Stimulated activated CD4-positive, alpha-beta T cell treated with anti-CD3 and anti-CD28 coated beads, TNF-alpha, amount 100 ng/mL, for 1 hour (primary cell): ENCODE results near the gene CNKSR3.
A peak's percentile ranks its signal among the peaks of the same experiment; 100 is the strongest.
"Not testable (repeated sequence)": the region's sequence is repeated elsewhere in the genome, so short reads cannot be mapped to it uniquely, and the experiment has no call there.

ENCODE experiments used
- DNase-seq, 3 donors: peaks; one replicate each; pipeline ENCODE4 v3.0.0-alpha.2; 2020; ENCODE audit warnings: low read depth in 3 of 3, low spot score in 1 of 3

CNKSR3 gene

GRCh38 chr6:154510144-154510905 is at the start of gene CNKSR3:
Gene CNKSR3 (minus strand): TSS chr6:154510685. CDS start chr6:154510114, 571 bp downstream.
- DNase-seq, result peak in 1 of 3 donors; percentile 2

GRCh38 chr6:154558984-154559383 is 48.5 kb upstream of the CNKSR3 start:
- no peak for DNase-seq

GRCh38 chr6:154558513-154558912 is 48.0 kb upstream of the CNKSR3 start:
- no peak for DNase-seq

GRCh38 chr6:154555073-154555677 is 44.7 kb upstream of the CNKSR3 start:
- DNase-seq, result no peak

GRCh38 chr6:154554491-154554890 is 44.0 kb upstream of the CNKSR3 start:
- DNase-seq, result no peak

- no peak for DNase-seq
Measured at GRCh38 chr6:154550779-154551178, 40.3 kb upstream of the CNKSR3 start.

- no peak for DNase-seq
Measured at GRCh38 chr6:154549179-154549578, 38.7 kb upstream of the CNKSR3 start.

GRCh38 chr6:154548130-154548830 is 37.8 kb upstream of the CNKSR3 start:
- DNase-seq, result no peak

GRCh38 chr6:154543628-154544027 is 33.1 kb upstream of the CNKSR3 start:
- no peak for DNase-seq

- DNase-seq, result no peak
Measured at GRCh38 chr6:154542747-154543146, 32.3 kb upstream of the CNKSR3 start.

GRCh38 chr6:154541837-154542236 is 31.4 kb upstream of the CNKSR3 start:
- not testable (repeated sequence) for DNase-seq

- DNase-seq, result no peak
Measured at GRCh38 chr6:154539593-154540269, 29.2 kb upstream of the CNKSR3 start.

- no peak for DNase-seq
Measured at GRCh38 chr6:154538640-154539191, 28.2 kb upstream of the CNKSR3 start.

- DNase-seq, result no peak
Measured at GRCh38 chr6:154537511-154538325, 27.2 kb upstream of the CNKSR3 start.

GRCh38 chr6:154536999-154537398 is 26.5 kb upstream of the CNKSR3 start:
- DNase-seq, result no peak

GRCh38 chr6:154536255-154536654 is 25.8 kb upstream of the CNKSR3 start:
- no peak for DNase-seq

GRCh38 chr6:154535851-154536250 is 25.4 kb upstream of the CNKSR3 start:
- DNase-seq, result no peak

- DNase-seq, result no peak
Measured at GRCh38 chr6:154535147-154535546, 24.7 kb upstream of the CNKSR3 start.

- DNase-seq, result no peak
Measured at GRCh38 chr6:154534531-154534930, 24.0 kb upstream of the CNKSR3 start.

- no peak for DNase-seq
Measured at GRCh38 chr6:154532426-154532825, 21.9 kb upstream of the CNKSR3 start.
